Measurements from ENCODE around the gene HYAL1.

Gene HYAL1

DNA sequence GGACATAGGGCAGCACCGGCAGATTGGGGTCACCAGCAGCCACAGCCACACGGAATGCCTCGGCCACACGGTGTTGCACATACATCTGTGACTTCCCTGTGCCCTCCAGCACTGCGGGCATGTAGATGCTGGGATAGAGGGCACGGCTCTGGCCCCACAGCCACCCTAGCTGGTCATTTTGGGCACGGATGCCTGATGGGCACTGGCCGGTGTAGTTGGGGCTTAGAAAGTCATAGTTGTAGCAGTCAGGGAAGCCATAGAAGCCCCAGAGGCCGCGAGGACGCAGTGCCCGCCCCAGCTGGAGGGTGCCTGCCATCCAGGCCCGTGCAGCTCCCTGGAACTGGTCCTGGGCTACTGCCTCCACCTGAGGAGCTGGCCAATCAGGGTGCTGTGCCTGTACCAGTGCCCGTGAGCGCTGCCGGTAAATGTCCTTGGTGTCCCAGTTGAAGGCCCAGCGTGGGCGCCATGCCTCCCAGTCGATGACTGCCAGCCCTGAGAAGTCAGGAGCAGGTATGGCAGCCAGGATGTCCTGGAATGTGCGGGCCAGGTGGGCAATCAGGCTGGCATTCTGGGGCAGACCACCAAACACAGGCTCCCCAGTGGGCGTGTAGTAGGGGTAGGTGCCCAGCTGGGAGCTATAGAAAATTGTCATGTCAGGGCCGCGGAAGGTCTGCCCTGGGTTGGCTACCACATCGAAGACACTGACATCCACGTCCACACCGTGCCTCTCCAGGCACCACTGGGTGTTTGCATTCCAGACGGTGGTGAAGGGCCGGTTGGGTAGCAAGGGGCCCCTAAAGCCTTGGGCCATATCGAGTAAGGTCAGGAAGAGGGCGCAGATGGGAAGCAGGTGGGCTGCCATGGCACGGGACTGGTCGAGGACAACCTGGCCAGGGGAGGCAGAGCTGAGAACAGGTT lies 1.0 kb downstream of the HYAL1 start:
- FAIRE-seq, result no peak
- TF ChIP-seq TAF1 (IDR thresholded peaks at IDR 0.05; ENCODE audit: low read depth, low read length), result no peak
- DNase-seq (ENCODE audit: insufficient read length, low spot score), result no peak

DNA sequence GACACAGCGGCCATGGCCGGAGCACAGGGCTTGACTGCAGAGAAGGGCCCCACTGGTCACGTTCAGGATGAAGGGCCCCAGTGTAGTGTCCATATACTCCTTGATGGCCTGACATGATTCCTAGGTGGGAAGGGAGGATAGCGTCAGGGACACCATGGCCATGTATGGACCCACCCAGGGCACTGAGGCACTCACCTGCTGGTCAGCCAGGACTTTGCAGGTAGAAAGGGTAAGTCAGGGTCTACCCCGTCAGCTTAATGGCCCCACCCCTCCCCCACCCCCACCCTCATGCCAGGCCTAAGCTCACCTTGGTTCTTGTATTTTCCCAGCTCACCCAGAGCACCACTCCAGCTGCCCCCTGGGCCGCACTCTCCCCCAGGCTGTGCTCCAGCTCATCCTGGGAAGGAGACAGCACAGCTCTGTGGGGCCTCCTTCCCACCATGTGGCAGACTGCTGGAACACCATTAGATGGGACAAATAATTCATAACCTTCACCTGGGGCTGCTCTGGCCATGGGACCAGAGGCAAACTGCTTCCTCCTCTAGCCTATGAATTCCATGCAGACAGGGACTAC lies 2.6 kb downstream of the HYAL1 start:
- no peak for FAIRE-seq

DNA sequence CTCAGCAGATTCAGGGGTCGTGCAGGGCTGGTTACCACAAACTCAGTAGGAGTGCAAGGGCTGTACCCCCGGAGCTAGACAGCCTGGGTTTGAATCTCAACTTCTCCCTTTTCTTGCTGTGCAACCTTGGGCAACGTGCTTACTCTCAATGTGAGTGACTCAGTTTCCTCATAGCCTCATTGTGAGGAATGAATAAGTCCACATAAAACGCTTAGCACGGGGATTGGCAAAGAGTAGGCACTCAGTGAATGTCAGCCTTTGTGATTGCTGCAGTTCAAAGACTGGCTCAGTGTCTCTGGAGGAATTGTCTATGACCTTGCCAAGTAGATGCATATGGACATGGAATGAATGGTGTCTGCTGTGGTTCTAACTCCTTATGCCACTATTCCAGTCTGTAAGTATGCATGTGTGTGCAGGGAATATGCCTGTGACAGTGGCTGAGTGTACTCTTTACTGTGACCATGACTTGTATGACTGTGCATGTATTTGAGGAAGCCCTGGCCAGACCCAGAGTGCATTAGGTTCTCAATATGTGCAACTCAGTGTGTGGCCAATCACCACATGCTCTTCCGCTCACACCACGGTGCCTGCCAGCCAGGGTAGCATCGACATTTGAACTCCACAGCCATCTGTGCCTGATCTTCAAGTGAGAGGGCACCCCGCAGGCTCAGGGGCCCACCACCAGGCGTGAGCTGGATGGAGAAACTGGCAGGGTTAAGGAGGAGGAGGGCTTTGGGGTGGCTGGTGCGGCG lies 3.3 kb downstream of the HYAL1 start:
- TF ChIP-seq SPI1 (IDR thresholded peaks at IDR 0.05; ENCODE audit: low read depth, low read length) (peak; percentile 38; the same call in 1 of the 2 replicates), POLR2A (IDR thresholded peaks at IDR 0.05; ENCODE audit: low read depth, low read length) (no peak), TAF1 (IDR thresholded peaks at IDR 0.05; ENCODE audit: low read depth, low read length) (no peak), POLR2AphosphoS5 (IDR thresholded peaks at IDR 0.05; ENCODE audit: low read depth, low read length) (no peak)
- DNase-seq (ENCODE audit: insufficient read length, low spot score) (no peak), FAIRE-seq (no peak)

More for the DNA sequence above, 2.6 kb downstream of the HYAL1 start:
- TF ChIP-seq TAF1 (IDR thresholded peaks at IDR 0.05; ENCODE audit: low read depth, low read length), result no peak
- no peak for TF ChIP-seq POLR2AphosphoS5 (IDR thresholded peaks at IDR 0.05; ENCODE audit: low read depth, low read length)
- no peak for TF ChIP-seq POU2F2 (IDR thresholded peaks at IDR 0.05; ENCODE audit: low read depth, low read length)
- TF ChIP-seq PAX5 (IDR thresholded peaks at IDR 0.05; ENCODE audit: insufficient read depth, low read length, severe bottlenecking), result no peak
- no peak for TF ChIP-seq POLR2A (IDR thresholded peaks at IDR 0.05; ENCODE audit: low read depth, low read length)
- no peak for TF ChIP-seq SPI1 (IDR thresholded peaks at IDR 0.05; ENCODE audit: low read depth, low read length)
- DNase-seq (ENCODE audit: insufficient read length, low spot score), result no peak

DNA sequence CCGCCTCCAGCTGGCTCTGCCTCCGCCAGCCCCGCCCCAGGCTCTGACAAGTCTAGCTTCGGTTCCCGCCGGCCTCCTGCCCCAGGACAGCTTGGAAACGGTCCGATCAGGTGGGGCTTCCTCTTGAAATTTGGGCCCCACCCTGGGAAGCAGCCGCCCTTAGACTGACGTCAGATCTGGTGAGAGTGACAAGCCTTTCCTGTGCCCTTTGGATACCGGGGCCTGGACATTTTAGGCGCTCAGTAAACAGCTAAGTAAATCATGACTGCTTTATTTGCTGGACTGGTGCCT lies 3.8 kb downstream of the HYAL1 start:
- no peak for TF ChIP-seq POLR2AphosphoS5 (IDR thresholded peaks at IDR 0.05; ENCODE audit: low read depth, low read length)
- TF ChIP-seq PAX5 (IDR thresholded peaks at IDR 0.05; ENCODE audit: insufficient read depth, low read length, severe bottlenecking), result no peak
- no peak for TF ChIP-seq POLR2A (IDR thresholded peaks at IDR 0.05; ENCODE audit: low read depth, low read length)
- no peak for TF ChIP-seq SPI1 (IDR thresholded peaks at IDR 0.05; ENCODE audit: low read depth, low read length)
- no peak for TF ChIP-seq TAF1 (IDR thresholded peaks at IDR 0.05; ENCODE audit: low read depth, low read length)
- TF ChIP-seq POU2F2 (IDR thresholded peaks at IDR 0.05; ENCODE audit: low read depth, low read length), result no peak
- DNase-seq (ENCODE audit: insufficient read length, low spot score) (no peak), FAIRE-seq (no peak)

DNA sequence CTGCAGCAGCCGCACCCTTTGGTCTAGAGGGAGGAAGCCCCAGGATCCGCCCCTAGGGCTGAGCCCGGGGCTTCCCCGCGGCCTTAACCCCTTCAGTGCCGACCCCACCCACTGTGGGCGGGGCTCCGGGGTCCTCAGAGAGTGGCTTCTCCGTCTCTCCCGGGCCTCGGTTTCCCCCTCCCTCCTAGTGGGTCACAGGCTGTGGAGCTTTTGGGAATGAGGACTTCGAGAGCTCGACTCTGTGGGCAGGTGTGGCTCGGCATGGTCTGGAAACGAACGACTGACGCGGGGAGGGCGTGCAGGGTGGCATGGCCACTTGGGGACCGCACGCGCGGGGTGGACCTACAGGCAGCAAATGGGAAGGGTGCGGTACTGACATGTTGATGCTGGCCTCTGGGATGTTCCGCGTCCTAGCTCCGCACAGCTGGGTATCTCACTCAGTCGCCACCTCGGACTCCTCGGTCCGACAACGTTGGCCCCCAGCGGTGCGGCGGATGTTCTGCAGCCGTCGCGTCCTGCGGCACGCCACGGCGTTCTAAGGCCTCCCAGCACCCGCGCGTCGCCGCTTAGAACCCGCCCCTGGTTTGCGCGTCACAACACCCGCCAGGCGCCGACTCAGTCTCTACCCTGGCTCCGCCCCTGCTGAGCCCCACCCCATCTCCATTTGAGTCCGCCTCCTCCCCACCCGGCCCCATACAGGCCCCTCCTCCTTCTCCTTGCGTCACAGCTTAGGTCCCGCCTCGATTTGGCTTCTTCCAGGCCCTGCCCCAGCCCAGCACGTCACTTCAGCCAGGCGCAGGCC lies 4.3 kb downstream of the HYAL1 start, which contains the start of the genes HYAL3 and NAA80:
HYAL3 (minus strand) TSS at position 570 of the 802 bp plus-strand sequence. CDS start 3,803 bp downstream, outside the sequence.
NAA80 (minus strand) TSS at position 570 of the 802 bp plus-strand sequence. CDS start 1,942 bp downstream, outside the sequence.
- peak; percentile 95 for DNase-seq (ENCODE audit: insufficient read length, low spot score)
- TF ChIP-seq PAX5 (IDR thresholded peaks at IDR 0.05; ENCODE audit: insufficient read depth, low read length, severe bottlenecking) (no peak), SPI1 (IDR thresholded peaks at IDR 0.05; ENCODE audit: low read depth, low read length) (peak; percentile 38; the same call in 1 of the 2 replicates), POLR2AphosphoS5 (IDR thresholded peaks at IDR 0.05; ENCODE audit: low read depth, low read length) (peak; percentile 86), TAF1 (IDR thresholded peaks at IDR 0.05; ENCODE audit: low read depth, low read length) (no peak), POU2F2 (IDR thresholded peaks at IDR 0.05; ENCODE audit: low read depth, low read length) (no peak), POLR2A (IDR thresholded peaks at IDR 0.05; ENCODE audit: low read depth, low read length) (peak; percentile 88)
- peak; percentile 99 for FAIRE-seq

DNA sequence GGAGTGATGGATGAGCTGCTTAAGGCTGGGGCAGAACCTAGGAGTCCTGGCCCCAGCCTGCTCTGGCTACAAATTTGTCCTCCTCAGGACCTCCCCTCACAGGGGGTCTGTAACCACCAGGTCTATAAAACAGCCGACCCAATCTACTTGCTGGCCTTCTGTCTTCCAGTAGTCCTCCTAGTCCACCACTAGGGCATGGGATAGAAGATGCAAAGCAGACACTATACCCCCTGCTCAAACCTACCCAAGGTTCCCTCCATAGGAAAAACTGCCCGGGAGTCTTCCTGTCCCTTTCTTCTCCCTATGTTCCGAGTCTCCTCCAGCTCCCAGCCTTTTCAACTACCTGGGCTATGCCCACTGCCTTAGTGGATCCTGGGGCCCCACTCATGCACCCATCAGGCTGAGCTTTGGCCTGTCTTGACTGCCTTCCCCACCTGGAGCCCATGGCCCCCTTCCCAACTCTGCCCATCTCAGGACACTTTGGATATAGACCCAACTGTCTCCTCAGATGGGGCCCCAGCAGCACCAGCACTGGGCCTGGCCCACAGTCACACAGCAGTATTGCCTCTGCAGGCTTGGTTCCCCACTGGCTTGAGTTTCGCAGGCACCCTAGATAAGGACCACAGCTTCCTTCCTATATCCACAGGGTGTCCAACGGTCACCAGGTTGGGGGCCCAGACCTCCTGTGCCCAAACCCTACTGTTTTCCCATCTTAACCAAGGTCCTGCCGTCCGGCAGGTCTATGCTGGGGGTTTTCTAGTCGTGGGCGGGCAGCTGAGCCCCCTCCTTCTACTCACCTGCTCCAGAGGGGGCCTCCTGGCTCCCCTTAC lies 5.3 kb downstream of the HYAL1 start:
- TF ChIP-seq TAF1 (IDR thresholded peaks at IDR 0.05; ENCODE audit: low read depth, low read length) (no peak), SPI1 (IDR thresholded peaks at IDR 0.05; ENCODE audit: low read depth, low read length) (no peak), POLR2AphosphoS5 (IDR thresholded peaks at IDR 0.05; ENCODE audit: low read depth, low read length) (no peak), PAX5 (IDR thresholded peaks at IDR 0.05; ENCODE audit: insufficient read depth, low read length, severe bottlenecking) (no peak), POU2F2 (IDR thresholded peaks at IDR 0.05; ENCODE audit: low read depth, low read length) (no peak), POLR2A (IDR thresholded peaks at IDR 0.05; ENCODE audit: low read depth, low read length) (no peak)
- FAIRE-seq (peak; percentile 16), DNase-seq (ENCODE audit: insufficient read length, low spot score) (no peak)

DNA sequence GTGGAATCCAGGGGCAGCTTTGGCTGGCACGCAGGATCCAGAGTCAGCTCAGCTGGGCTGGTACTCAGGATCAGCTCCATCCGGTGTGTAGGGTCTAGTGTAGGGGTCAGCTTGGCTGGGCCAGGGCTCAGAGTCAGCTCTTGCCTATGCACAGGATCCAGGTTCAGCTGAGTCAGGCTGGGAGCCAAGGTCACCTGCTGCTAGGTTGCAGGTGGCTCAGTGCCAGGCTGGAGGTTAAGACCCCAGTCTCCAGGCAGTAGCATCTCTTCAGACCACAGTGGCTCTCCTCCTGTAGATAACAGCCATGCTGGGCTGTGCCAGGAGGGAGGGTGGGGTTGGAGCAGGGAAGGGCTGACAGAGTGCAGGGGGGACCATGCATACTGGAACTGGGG lies 6.0 kb downstream of the HYAL1 start:
- TF ChIP-seq PAX5 (IDR thresholded peaks at IDR 0.05; ENCODE audit: insufficient read depth, low read length, severe bottlenecking), result no peak
- no peak for TF ChIP-seq POLR2A (IDR thresholded peaks at IDR 0.05; ENCODE audit: low read depth, low read length)
- no peak for TF ChIP-seq POLR2AphosphoS5 (IDR thresholded peaks at IDR 0.05; ENCODE audit: low read depth, low read length)
- TF ChIP-seq POU2F2 (IDR thresholded peaks at IDR 0.05; ENCODE audit: low read depth, low read length), result no peak
- no peak for TF ChIP-seq SPI1 (IDR thresholded peaks at IDR 0.05; ENCODE audit: low read depth, low read length)
- no peak for TF ChIP-seq TAF1 (IDR thresholded peaks at IDR 0.05; ENCODE audit: low read depth, low read length)
- no peak for FAIRE-seq
- no peak for DNase-seq (ENCODE audit: insufficient read length, low spot score)

DNA sequence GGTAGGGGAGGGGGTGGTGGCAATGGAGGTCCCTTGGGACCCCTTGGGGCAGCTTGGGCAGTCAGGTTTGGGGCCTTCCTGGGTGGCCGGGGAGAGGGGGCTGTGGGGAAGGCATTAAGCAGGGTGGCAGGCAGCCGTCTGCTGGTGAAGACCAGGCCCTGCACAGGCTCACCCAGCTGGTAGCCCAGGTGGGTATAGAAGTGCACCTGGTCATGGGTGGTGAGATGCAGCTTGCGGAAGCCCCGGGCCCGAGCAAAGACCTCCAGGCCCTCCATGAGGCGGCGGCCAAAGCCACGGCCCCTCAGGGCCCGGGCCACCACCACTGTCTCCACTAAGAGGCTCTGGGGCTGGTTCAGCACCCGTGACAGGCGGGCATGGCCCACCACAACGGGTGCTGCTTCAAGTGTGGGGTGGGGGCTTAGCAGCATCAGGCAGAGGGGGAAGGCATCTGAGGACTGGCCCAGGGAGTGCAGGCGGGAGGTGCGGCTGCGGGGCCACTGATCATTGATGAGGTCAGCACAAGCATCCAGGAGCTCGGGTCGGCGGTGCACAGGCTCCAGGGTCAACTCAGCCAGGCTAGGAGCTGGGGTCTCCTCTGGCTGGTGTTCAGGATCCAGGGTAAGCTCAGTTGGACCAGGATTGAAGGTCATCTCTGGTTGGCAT lies 6.5 kb downstream of the HYAL1 start:
- FAIRE-seq (no peak), DNase-seq (ENCODE audit: insufficient read length, low spot score) (no peak)
- TF ChIP-seq POLR2AphosphoS5 (IDR thresholded peaks at IDR 0.05; ENCODE audit: low read depth, low read length) (no peak), SPI1 (IDR thresholded peaks at IDR 0.05; ENCODE audit: low read depth, low read length) (no peak), POLR2A (IDR thresholded peaks at IDR 0.05; ENCODE audit: low read depth, low read length) (no peak), TAF1 (IDR thresholded peaks at IDR 0.05; ENCODE audit: low read depth, low read length) (no peak), POU2F2 (IDR thresholded peaks at IDR 0.05; ENCODE audit: low read depth, low read length) (no peak), PAX5 (IDR thresholded peaks at IDR 0.05; ENCODE audit: insufficient read depth, low read length, severe bottlenecking) (no peak)
